Skin epidermis (tissue), 12 donors: ENCODE measurements around the gene CTRL.

Source experiments
- H3K27ac ChIP-seq, 21 experiments: fragments of 200-600 bp; sonication (generic) in 11 of 21; one replicate each; pipeline ENCODE4 v1.5.0; 2020; ENCODE audit warnings: mild to moderate bottlenecking in 3 of 21, inconsistent platforms in 2 of 21, moderate library complexity in 2 of 21
- H3K4me3 ChIP-seq, 7 experiments: fragments of 200-600 bp; sonication (generic) in 2 of 7; one replicate each; pipeline ENCODE4 v1.5.0; 2020; ENCODE audit warnings: inconsistent platforms in 2 of 7, mild to moderate bottlenecking in 2 of 7, moderate library complexity in 1 of 7

The CTRL gene

GRCh38 chr16:67910158-67910557, 21.5 kb downstream of the CTRL start:
- Histone ChIP-seq H3K4me3 (no peak overlapping the region), H3K27ac (peak overlapping the region in 1 of 21 experiments; percentile 30)

GRCh38 chr16:67909056-67909742, 22.5 kb downstream of the CTRL start:
- Histone ChIP-seq H3K4me3 (no peak overlapping the region), H3K27ac (no peak overlapping the region)

- Histone ChIP-seq H3K27ac (no peak overlapping the region), H3K4me3 (no peak overlapping the region)
Measured at GRCh38 chr16:67907397-67908180, 24.1 kb downstream of the CTRL start.

GRCh38 chr16:67902831-67903230, 28.8 kb downstream of the CTRL start:
- Histone ChIP-seq H3K4me3 (no peak overlapping the region), H3K27ac (peak overlapping the region in 4 of 21 experiments; percentile 21 to 70 (median 32))

GRCh38 chr16:67901734-67902133, 29.9 kb downstream of the CTRL start:
- no peak overlapping the region for H3K4me3 ChIP-seq
- no peak overlapping the region for H3K27ac ChIP-seq

GRCh38 chr16:67897231-67897630, 34.4 kb downstream of the CTRL start:
- no peak overlapping the region for H3K4me3 ChIP-seq
- peak overlapping the region in 5 of 21 experiments; percentile 3 to 99 (median 41) for H3K27ac ChIP-seq

- Histone ChIP-seq H3K4me3 (peak overlapping the region; percentile 66 to 97 (median 91)), H3K27ac (peak overlapping the region; percentile 83 to 100 (median 95))
Measured at GRCh38 chr16:67893743-67894399, 37.8 kb downstream of the CTRL start.

GRCh38 chr16:67892899-67893742, 38.5 kb downstream of the CTRL start, which contains the start of gene PSKH1:
TSS of gene PSKH1 (plus strand) at chr16:67893254. CDS start at chr16:67908750, 15,496 bp downstream.
- Histone ChIP-seq H3K27ac (peak within 1 kb of the TSS; percentile 83 to 100 (median 95)), H3K4me3 (peak within 1 kb of the TSS; percentile 66 to 97 (median 91))

- Histone ChIP-seq H3K4me3 (peak overlapping the region; percentile 21 to 97 (median 87)), H3K27ac (peak overlapping the region in 15 of 21 experiments; percentile 45 to 99 (median 95))
Measured at GRCh38 chr16:67892375-67892774, 39.3 kb downstream of the CTRL start.

- Histone ChIP-seq H3K27ac (no peak overlapping the region), H3K4me3 (no peak overlapping the region)
Measured at GRCh38 chr16:67888331-67888730, 43.3 kb downstream of the CTRL start.

- H3K27ac ChIP-seq: no peak overlapping the region
- no peak overlapping the region for H3K4me3 ChIP-seq
Measured at GRCh38 chr16:67886387-67886786, 45.3 kb downstream of the CTRL start.

- Histone ChIP-seq H3K27ac (no peak overlapping the region), H3K4me3 (no peak overlapping the region)
Measured at GRCh38 chr16:67885976-67886375, 45.7 kb downstream of the CTRL start.

GRCh38 chr16:67885545-67885944, 46.1 kb downstream of the CTRL start:
- H3K4me3 ChIP-seq: no peak overlapping the region
- H3K27ac ChIP-seq: no peak overlapping the region

- peak within 1 kb of the TSS in 1 of 21 experiments; percentile 26 for H3K27ac ChIP-seq
- no peak within 1 kb of the TSS for H3K4me3 ChIP-seq
Measured at GRCh38 chr16:67884684-67885083, 47.0 kb downstream of the CTRL start, which contains the start of gene NRN1L. TSS of gene NRN1L (plus strand) at chr16:67884885. CDS start at chr16:67884904, 19 bp downstream.

- Histone ChIP-seq H3K4me3 (no peak overlapping the region), H3K27ac (no peak overlapping the region)
Measured at GRCh38 chr16:67883872-67884261, 47.8 kb downstream of the CTRL start.

GRCh38 chr16:67883146-67883871, 48.4 kb downstream of the CTRL start:
- no peak overlapping the region for H3K27ac ChIP-seq
- no peak overlapping the region for H3K4me3 ChIP-seq

- no peak overlapping the region for H3K4me3 ChIP-seq
- H3K27ac ChIP-seq: no peak overlapping the region
Measured at GRCh38 chr16:67882374-67883145, 49.1 kb downstream of the CTRL start.

- Histone ChIP-seq H3K4me3 (no peak overlapping the region), H3K27ac (no peak overlapping the region)
Measured at GRCh38 chr16:67881621-67882161, 50.0 kb downstream of the CTRL start.
